ENCODE measurements around the gene BNIP5.

Gene BNIP5

DNA sequence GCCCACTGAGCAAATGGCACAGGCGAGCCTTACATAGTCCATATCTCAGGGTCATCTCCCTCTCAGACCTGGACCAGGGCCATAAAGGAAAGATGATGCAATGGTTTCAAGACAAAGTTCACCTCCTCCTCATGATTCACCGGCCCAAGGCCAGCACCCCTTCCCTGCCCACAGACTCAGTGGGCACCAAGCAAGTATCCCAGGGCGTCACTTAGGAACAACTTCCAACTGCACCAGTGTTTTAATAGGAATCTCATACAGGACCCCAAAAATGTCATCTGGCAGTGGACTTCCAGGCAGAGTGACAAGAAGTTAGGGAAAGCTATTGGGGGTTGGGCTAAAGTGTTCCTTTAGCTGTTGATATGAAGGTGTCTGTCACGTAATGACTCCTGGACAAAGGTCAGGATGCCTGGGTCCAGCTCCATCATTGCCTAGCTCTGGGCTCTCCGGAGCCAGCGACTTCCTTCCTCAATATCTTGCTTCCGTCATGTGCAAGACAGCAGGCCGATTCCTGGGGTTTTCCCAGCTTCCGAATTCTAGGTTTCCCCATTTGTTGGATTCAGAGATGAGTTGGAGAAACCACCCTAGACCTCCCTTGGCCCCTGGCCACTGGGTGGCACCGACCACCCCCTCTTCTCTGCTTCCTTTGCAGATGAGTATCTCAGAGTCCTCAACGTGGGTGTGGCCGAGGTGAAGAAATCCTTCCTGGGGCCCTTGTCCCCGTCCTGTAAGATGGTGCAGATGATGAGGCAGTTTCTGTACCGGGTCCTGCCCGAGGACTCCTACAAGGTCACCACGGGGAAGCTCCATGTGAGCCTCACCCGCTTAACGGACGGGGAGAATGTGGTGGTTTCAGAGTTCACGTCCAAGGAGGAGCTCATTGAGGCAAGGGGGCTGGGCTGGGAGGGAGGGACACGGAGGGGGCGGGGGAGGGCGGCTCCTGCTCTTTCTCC, 45.7 kb downstream of the BNIP5 start:
- DNase-seq = no peak

- DNase-seq = no peak
Measured at GRCh38 chr6:36289281-36289878, 47.3 kb downstream of the BNIP5 start.

DNA sequence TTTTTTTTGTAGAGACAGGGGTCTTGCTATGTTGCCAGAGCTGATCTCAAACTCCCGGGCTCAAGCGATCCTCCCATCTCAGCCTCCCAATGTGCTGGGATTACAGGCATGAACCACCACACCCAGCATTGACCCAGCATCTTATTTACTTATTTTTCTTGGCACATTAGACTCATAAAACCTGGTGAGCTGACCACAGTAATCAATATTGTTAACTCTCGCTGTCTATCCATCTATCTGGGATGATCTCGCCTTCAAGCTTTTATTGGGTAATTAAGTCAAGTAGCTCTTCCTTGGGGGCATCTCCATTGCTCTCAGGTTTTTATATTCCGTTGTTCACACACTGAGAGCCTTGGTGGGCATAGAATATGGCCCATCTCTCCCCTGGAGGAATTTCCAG, 49.8 kb downstream of the BNIP5 start:
- no peak for DNase-seq

GRCh38 chr6:36285797-36286196, 50.9 kb downstream of the BNIP5 start:
- no peak for DNase-seq

DNA sequence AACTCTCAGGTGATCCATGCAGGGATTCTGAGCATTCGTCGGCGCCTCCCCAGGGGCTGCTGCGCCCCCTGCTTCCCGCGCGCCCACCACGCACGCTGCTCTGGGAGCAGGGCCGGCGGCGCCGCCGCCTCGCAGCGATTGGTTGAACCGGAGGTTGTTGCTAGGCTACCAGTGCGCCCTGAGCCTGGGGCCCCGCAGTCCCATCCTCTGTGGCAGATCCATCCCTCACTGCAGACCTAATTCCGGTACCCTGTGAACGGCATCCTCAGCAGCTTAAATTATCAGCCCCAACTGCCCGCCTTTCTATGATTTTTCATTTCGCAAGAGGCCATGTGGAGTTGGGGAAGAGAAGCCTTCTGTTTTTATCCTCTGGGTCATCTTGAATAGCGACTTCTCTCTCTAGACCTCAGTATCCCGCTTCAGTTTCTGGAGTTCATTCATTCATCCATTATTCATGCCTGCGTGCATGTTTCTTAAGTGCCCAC, 51.5 kb downstream of the BNIP5 start:
- DNase-seq = no peak

DNA sequence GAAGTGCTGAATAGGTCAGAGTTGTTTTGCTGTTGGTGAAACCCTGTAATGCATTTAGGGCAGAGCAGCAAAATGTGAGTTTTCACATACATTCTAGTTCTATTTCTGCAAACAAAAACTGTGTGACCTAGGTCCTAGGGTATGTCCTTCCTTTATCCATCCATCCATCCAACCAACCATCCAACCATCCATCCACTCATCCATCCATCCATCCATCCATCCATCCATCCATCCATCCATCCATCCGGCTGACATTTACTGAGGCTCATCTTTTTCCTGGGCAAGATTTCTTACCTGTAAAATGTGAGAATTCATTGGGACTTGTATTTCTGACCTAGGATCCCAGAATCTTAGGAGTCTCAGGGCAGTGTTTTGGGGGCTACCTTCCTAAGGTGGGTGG, 52.3 kb downstream of the BNIP5 start:
- DNase-seq = no peak

DNA sequence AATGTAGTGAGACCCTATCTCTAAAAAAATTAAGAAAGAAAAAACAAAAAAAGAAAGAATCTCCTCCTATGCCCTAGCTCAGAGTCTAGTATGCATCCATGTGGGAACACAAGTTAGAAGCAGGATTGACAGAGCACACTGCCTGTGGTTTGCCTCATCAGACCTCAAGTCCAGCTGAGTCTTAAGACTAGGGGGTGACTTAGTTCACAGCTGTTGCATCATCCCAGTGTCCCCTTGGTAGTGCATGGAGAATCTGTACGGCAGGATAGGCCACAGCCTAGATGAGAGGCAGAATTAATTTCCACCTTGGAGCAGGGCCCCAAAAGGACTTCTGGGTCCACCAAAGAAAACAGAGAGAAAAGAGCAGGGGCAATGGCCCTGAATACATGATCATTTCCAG, 53.1 kb downstream of the BNIP5 start:
- DNase-seq = no peak

DNA sequence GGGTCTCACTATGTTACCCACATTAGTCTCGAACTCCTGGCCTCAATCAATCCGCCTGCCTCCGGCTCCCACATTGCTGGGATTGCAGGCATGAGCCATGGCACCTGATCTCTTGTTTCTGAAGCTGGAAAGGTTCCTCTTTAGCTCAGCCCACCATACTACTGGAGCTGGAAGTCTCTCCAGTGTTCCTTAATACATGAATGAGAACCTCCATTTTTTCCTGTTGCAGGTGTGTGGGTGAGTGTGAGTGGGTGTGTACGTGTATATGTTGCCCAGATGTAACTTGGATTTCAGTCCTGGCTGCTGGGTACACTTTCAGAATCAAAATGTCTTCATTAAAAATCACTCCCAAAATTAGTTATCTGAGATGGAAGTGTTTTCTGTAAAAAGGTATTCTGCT, 55.7 kb downstream of the BNIP5 start:
- no peak for DNase-seq

DNA sequence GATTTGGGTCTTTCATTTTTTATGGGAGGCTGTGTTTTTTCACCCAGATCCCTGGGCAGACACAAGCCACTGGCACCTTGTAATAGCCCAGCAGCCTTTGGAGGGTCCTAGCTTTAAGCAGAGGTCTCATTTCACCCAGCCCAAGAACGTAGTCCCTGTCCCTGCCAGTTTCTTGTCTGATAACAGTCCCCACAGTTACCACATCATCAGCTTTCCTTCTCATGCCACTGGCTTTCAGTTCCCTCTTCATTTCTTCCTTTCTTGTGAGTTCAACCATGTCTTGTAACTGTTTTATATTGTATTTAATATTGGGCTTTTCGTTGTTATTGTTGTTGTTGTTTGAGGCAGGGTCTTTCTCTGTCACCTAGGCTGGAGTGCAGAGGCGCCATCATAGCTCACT, 56.2 kb downstream of the BNIP5 start:
- no peak for DNase-seq

GRCh38 chr6:36277946-36278470, 58.7 kb downstream of the BNIP5 start:
- no peak for DNase-seq

DNA sequence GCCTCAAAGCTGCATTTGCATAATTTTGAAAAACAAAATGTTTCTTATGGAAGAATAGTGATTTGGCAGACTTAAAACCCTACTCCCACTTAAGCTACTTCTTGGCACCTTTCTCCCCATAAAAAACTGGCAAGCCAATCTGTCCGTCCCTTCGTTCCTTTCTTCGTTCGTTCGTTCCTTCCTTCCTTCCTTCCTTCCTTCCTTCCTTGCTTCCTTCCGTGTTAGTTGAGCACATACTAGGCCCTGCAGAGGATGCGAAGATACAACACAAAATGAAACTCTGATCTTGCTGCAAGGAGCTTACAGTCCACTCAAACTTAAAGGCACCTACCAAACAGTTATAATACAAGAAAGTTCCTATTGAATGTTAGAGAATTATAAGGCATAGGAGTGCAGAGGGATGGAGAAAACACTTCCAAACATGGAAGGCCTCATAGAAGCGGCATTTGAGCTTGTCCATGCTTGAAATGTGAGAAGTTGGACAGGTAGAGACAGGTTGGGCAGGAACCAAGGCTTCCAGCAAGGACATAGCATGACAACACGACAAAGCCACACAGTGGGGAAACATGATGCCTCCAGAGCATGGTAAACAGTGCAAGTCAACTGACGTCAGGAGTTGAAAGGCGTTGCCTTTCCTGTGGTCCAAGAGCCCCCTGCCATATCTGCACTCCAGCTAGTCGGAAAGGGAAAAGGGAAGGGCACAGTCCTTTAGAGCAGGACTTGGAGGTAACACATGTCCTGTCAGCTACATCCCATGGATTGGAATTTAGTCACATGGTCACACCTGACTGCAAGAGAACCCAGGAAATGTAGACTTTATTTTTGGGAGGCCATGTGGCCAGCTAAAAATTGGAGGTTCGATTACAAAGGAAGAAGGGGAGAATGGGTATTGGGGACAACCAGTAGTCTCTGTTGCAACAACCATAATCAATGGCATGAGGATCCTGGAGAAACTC, 59.8 kb downstream of the BNIP5 start:
- no peak for DNase-seq

DNA sequence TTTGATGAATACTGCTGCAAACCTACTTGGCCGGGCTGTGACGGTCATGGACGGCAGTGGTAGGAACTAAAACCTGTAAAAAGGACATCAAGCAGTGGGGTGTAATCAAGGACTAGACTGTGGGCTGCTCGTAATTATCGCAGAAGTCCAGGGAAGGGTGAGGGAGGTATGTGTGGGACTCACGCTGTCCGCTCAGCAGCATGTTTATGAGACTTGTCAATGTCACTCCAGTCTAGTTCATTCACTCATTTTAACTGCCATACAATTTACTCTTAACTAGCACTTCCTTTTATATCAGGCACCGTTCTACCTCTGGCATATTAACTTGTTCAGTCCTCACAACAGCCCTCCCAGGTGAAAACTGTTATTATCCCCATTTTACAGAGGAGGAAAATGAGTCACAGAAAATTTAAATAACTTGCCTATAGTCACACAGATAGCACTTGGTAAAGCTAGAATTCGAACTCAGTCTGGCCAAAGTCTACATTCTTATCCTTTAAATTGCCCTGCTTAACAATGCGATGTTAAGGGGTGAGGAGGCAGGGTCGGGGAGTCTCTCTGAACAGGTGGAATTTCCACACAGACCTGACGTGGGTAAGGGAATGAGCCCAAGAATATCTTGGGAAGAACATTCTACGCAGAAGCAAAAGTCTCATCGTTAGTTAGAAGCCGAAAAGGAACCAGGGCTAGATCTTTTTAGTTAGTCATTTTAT, 62.7 kb downstream of the BNIP5 start:
- DNase-seq = no peak

DNA sequence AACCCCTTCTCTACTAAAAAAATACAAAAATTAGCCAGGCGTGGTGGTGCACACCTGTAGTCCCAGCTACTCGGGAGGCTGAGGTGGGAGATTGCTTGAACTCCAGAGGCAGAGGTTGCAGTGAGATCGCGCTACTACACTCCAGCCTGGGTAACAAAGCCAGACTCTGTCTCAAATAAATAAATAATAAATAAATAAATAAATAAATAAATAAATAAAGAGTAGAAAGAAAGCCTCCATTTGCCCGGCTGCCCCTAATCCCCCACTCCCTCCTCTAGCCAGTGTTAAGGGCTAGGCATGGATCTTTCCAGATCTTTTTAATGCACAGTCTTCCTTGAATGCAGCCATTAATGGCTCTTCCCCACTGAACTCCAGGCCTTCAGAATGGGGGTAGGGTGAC, 63.6 kb downstream of the BNIP5 start:
- no peak for DNase-seq

- no peak for DNase-seq
Measured at GRCh38 chr6:36272234-36272633, 64.5 kb downstream of the BNIP5 start.

DNA sequence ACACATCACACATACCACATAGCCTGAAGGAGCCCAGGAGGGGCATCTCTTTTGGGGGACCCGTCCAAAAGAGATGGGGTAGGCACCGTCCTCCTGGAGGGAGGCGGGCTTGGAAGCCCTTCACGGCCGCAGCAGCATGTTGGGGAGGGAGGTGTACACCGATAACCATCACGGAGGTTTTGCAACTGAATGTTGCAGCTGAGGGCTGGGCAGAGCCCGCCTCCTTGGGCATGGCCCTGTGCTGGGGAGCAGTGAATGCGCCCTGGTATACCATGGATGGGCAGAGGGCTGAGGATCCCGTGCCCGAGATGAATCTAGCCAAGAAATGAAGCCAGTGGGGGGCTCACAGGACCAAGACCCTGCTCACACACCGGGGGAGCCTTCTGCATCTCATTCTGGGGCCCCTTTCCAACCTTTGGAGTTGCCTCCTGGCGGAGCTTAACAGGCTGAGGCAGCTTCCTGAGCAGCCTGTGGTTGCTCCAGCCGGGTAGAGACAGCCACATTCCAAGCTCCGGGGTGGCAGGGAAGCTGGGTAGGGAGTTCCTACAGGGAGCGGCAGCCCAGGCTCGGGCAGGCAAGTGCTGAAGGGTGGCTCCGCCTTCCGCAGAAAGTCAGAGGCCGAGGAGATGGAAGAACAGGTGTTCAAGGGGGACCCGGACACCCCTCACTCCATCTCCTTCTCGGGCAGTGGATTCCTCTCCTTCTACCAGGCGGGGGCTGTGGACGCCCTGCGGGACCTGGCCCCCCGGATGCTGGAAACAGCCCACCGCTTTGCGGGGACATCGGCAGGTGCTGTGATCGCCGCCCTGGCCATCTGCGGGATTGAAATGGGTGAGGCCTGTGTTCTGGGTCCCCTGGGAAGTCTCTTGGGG, 66.6 kb downstream of the BNIP5 start, which contains the start of gene PNPLA1:
Gene PNPLA1 (plus strand): TSS at position 227 of the 872 bp plus-strand sequence. CDS start 400 bp downstream, at position 627.
- DNase-seq = no peak

GRCh38 chr6:36268478-36269275, 68.0 kb downstream of the BNIP5 start:
- DNase-seq = no peak

- no peak for DNase-seq
Measured at GRCh38 chr6:36267731-36268477, 68.8 kb downstream of the BNIP5 start.

DNA sequence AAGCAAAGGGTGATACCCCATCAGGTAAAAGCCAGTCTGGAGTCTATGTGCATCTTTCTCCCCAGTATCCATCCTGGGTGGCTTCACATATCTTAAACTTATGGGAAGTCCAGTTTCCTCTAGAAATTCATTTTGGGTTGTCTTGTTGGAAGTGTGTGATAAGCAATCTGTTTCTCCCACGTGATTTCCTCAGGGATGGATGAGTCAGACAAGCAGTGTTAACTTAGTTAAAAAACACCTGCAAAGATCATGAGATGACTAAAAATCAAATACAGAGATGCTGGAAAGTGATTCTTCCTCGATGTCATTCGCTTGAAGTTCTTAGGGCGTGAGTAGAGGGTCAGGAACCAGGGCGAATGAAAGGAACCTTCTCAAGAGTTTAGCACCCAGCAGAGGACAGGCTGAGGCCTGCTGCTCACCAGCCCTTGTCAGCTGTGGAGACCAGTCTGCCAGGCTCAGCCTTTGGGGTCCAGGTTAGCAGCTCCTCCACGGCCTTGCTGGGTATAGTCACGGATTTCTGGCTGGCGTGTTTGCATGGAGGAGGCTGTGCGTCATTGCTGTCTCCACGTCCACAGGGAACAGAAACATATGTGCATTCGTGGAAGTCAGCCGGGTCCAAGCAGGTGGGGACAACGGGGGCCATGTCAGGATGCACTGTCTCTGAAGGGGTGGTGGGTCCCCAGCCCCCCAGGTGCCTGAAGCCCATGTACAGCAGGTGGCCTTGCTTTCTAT, 69.6 kb downstream of the BNIP5 start:
- no peak for DNase-seq

Measured in DMS 273 treated with DMSO at 0.1 percent for 48 hours (cell line).